Gastrocnemius medialis (tissue), 4 donors: ENCODE results near the gene EGLN2. TPM values are rescaled to one million over a fixed set of nuclear protein-coding genes. Genes with fewer than 3 reads are reported as not detected.

Source experiments
- ATAC-seq, 2 donors: fragments of 150-250 bp; one replicate each; pipeline ENCODE4 v1.9.1; 2016
- DNase-seq, 2 donors: peaks; one replicate each; pipeline ENCODE4 v3.0.0-alpha.2; 2019
- H3K27ac ChIP-seq, 4 donors: fragments of 200-600 bp; sonication (generic); 1 replicate in 1 of 4; 2 replicates in 3 of 4; pipeline ENCODE4 v1.5.1; 2016 to 2018; ENCODE audit warnings: mild to moderate bottlenecking in 2 of 4, moderate library complexity in 1 of 4
- H3K27me3 ChIP-seq, 3 donors: fragments of 200-600 bp; sonication (generic) in 2 of 3; 1 replicate in 1 of 3; 2 replicates in 2 of 3; pipeline versions ENCODE4 v1.5.1 to v1.6.0; 2016 to 2019; ENCODE audit warnings: mild to moderate bottlenecking in 1 of 3, moderate library complexity in 1 of 3
- H3K36me3 ChIP-seq, 2 donors: fragments of 200-600 bp; sonication (generic) in 1 of 2; one replicate each; pipeline ENCODE4 v1.5.1; 2017 to 2018
- H3K4me1 ChIP-seq, 2 donors: fragments of 200-600 bp; sonication (generic) in 1 of 2; one replicate each; pipeline ENCODE4 v1.5.1; 2016 to 2017; ENCODE audit warnings: mild to moderate bottlenecking in 2 of 2
- H3K4me3 ChIP-seq, 4 donors: fragments of 200-600 bp; sonication (generic) in 3 of 4; 1 replicate in 1 of 4; 2 replicates in 3 of 4; pipeline ENCODE4 v1.5.1; 2016 to 2019; ENCODE audit warnings: mild to moderate bottlenecking in 2 of 4
- H3K9me3 ChIP-seq, 3 donors: fragments of 200-600 bp; sonication (generic) in 2 of 3; 1 replicate in 1 of 3; 2 replicates in 2 of 3; pipeline ENCODE4 v1.5.1; 2016 to 2019
- CTCF ChIP-seq, 5 experiments: fragments of 450-650 bp in 3 of 5; fragments of 200-600 bp in 2 of 5; sonication (generic) in 2 of 5; IDR thresholded peaks in 4 of 5; conservative IDR thresholded peaks in 1 of 5; 1 replicate in 4 of 5; 2 replicates in 1 of 5; pipeline ENCODE4 v1.5.1; 2016 to 2019; ENCODE audit warnings: antibody characterized with exemption in 5 of 5, mild to moderate bottlenecking in 3 of 5, moderate library complexity in 3 of 5
- POLR2A ChIP-seq, 2 donors: fragments of 450-650 bp; IDR thresholded peaks; one replicate each; pipeline ENCODE4 v1.6.1; 2017; ENCODE audit warnings: antibody characterized with exemption in 2 of 2, mild to moderate bottlenecking in 2 of 2, moderate library complexity in 2 of 2
- in situ Hi-C, 4 donors: fragments of 200-750 bp; cut with MboI; loops; one replicate each; pipeline versions ENCODE4 v1.15.0 to v1.8.0; 2017; ENCODE audit warnings: low sequenced_read_pairs in 4 of 4
- intact Hi-C: fragments of 100-400 bp; cut with DNase I; formaldehyde crosslinking; loops from one replicate; pipeline ENCODE4 v1.15.1; 2023; ENCODE audit warnings: low total_unique reads
- total RNA-seq, 4 donors: library from RNA; depleted of rRNA; stranded (reverse); fragments of >200 nt; gene quantifications; one replicate each; pipeline versions ENCODE4 v1.1.0 to v1.2.3, GENCODE V29; 2016

The EGLN2 gene
- total RNA-seq, 4 donors from 2014 or later = 42.7 to 56.6 (median 47.9) TPM

- DNase-seq (peak in 1 of 2 donors; percentile 42), ATAC-seq (no peak)
- no peaks in the 10 kb centered on the region for H3K27me3 ChIP-seq
- H3K36me3 ChIP-seq = peaks cover 0 to 12% of the 10 kb centered on the region in 2 donors
- no peaks in the 10 kb centered on the region for H3K9me3 ChIP-seq
- H3K4me3 ChIP-seq = peak overlapping the region; percentile 86 to 96 (median 92)
- TF ChIP-seq CTCF (IDR thresholded peaks at IDR 0.05 in 4 of 5, conservative IDR thresholded peaks at IDR 0.05 in 1 of 5) = no peak
- no peak for TF ChIP-seq POLR2A (IDR thresholded peaks at IDR 0.05)
- peaks cover 49 to 56% of the 10 kb centered on the region in 2 donors for H3K4me1 ChIP-seq
- H3K27ac ChIP-seq = peak overlapping the region; percentile 94 to 96 (median 96)
- intact Hi-C loops = loop anchor here (1.0 to 5.0 kb wide), 2 partner anchors 83 to 332 kb away; partner anchors contain the start of genes BLVRB, COQ8B and SPTBN4
- in situ Hi-C loops = no loop called here
These were observed 757 bp downstream of the EGLN2 start for GRCh38 chr19:40799558-40800338.

- Histone ChIP-seq H3K27ac (peak overlapping the region; percentile 94 to 96 (median 96)), H3K4me3 (peak overlapping the region; percentile 86 to 96 (median 92)), H3K9me3 (no peaks in the 10 kb centered on the region), H3K36me3 (peaks cover 0 to 12% of the 10 kb centered on the region in 2 donors), H3K27me3 (no peaks in the 10 kb centered on the region), H3K4me1 (peaks cover 56 to 63% of the 10 kb centered on the region in 2 donors)
- TF ChIP-seq CTCF (IDR thresholded peaks at IDR 0.05 in 4 of 5, conservative IDR thresholded peaks at IDR 0.05 in 1 of 5) (no peak), POLR2A (IDR thresholded peaks at IDR 0.05) (no peak)
- DNase-seq (no peak), ATAC-seq (no peak)
- intact Hi-C loops (no loop called here), in situ Hi-C loops (no loop called here)
These were observed 1.5 kb downstream of the EGLN2 start for GRCh38 chr19:40800339-40800996.

GRCh38 chr19:40800997-40801377, 2.0 kb downstream of the EGLN2 start:
- DNase-seq = no peak
- Histone ChIP-seq H3K4me1 (peaks cover 62 to 68% of the 10 kb centered on the region in 2 donors), H3K27ac (peak overlapping the region; percentile 94 to 96 (median 96)), H3K9me3 (no peaks in the 10 kb centered on the region), H3K27me3 (no peaks in the 10 kb centered on the region), H3K36me3 (peaks cover 0 to 12% of the 10 kb centered on the region in 2 donors), H3K4me3 (peak overlapping the region; percentile 8 to 96 (median 90))
- no peak for ATAC-seq
- TF ChIP-seq POLR2A (IDR thresholded peaks at IDR 0.05) (no peak), CTCF (IDR thresholded peaks at IDR 0.05 in 4 of 5, conservative IDR thresholded peaks at IDR 0.05 in 1 of 5) (no peak)
- intact Hi-C loops = no loop called here
- in situ Hi-C loops = no loop called here

- in situ Hi-C loops = no loop called here
- H3K4me1 ChIP-seq = peaks cover 68 to 75% of the 10 kb centered on the region in 2 donors
- intact Hi-C loops = no loop called here
These were observed 2.7 kb downstream of the EGLN2 start for GRCh38 chr19:40801426-40802299.

More at GRCh38 chr19:40801426-40802299, 2.7 kb downstream of the EGLN2 start:
- DNase-seq (no peak), ATAC-seq (no peak)
- Histone ChIP-seq H3K4me3 (peak overlapping the region; percentile 26 to 96 (median 90)), H3K27ac (peak overlapping the region; percentile 94 to 96 (median 96)), H3K27me3 (no peaks in the 10 kb centered on the region), H3K36me3 (peaks cover 0 to 12% of the 10 kb centered on the region in 2 donors), H3K9me3 (no peaks in the 10 kb centered on the region)
- TF ChIP-seq POLR2A (IDR thresholded peaks at IDR 0.05) = no peak
- no peak for TF ChIP-seq CTCF (IDR thresholded peaks at IDR 0.05 in 4 of 5, conservative IDR thresholded peaks at IDR 0.05 in 1 of 5)
